Glomerular endothelial cell (primary cell): ENCODE results near the gene RASL11A. TPM values are rescaled to one million over a fixed set of nuclear protein-coding genes. Genes with fewer than 3 reads are reported as not detected.
A peak's percentile ranks its signal among the peaks of the same experiment; 100 is the strongest.
"Not testable (repeated sequence)": the region's sequence is repeated elsewhere in the genome, so short reads cannot be mapped to it uniquely, and the experiment has no call there.

Experiments
- DNase-seq: peaks from one replicate; pipeline ENCODE4 v3.0.0-alpha.2; 2011; ENCODE audit warnings: low read depth, low spot score; ENCODE audit errors: extremely low read depth
- total RNA-seq: library from RNA; depleted of rRNA; stranded (reverse); fragments of >200 nt; gene quantifications from 2 replicates; pipeline ENCODE4 v1.2.3, GENCODE V29; 2015

The RASL11A gene
- total RNA-seq = 2.1 and 5.4 TPM in 2 replicates

- no peak for DNase-seq
Observed at GRCh38 chr13:27270594-27271520, at the start of gene RASL11A. Gene RASL11A, plus strand, starts transcription at chr13:27270830. Its CDS starts 115 bp downstream, at chr13:27270945.

GRCh38 chr13:27222100-27222499 lies 48.5 kb upstream of the RASL11A start:
- DNase-seq = not testable (repeated sequence)

GRCh38 chr13:27226991-27227390 lies 43.6 kb upstream of the RASL11A start:
- no peak for DNase-seq

GRCh38 chr13:27228131-27228530 lies 42.5 kb upstream of the RASL11A start:
- DNase-seq = no peak

GRCh38 chr13:27229642-27230041 lies 41.0 kb upstream of the RASL11A start:
- DNase-seq = no peak

GRCh38 chr13:27233964-27234363 lies 36.7 kb upstream of the RASL11A start:
- DNase-seq = no peak

- no peak for DNase-seq
Observed at GRCh38 chr13:27236478-27236877, 34.2 kb upstream of the RASL11A start.

GRCh38 chr13:27242702-27243101 lies 27.9 kb upstream of the RASL11A start:
- no peak for DNase-seq

- no peak for DNase-seq
Observed at GRCh38 chr13:27245610-27246009, 25.0 kb upstream of the RASL11A start.

GRCh38 chr13:27250833-27251165 lies 19.8 kb upstream of the RASL11A start:
- no peak for DNase-seq

- DNase-seq = peak; percentile 91
Observed at GRCh38 chr13:27251166-27252091, 19.2 kb upstream of the RASL11A start, which contains the start of gene RPL21. Gene RPL21, plus strand, starts transcription at chr13:27251558. Its CDS starts 2,219 bp downstream, at chr13:27253777.

- no peak for DNase-seq
Observed at GRCh38 chr13:27252467-27252866, 18.2 kb upstream of the RASL11A start.

GRCh38 chr13:27257233-27257568 lies 13.4 kb upstream of the RASL11A start:
- no peak for DNase-seq

GRCh38 chr13:27257648-27258253 lies 12.9 kb upstream of the RASL11A start:
- no peak for DNase-seq

- no peak for DNase-seq
Observed at GRCh38 chr13:27258637-27259386, 11.8 kb upstream of the RASL11A start.

GRCh38 chr13:27259831-27260230 lies 10.8 kb upstream of the RASL11A start:
- DNase-seq = no peak

- no peak for DNase-seq
Observed at GRCh38 chr13:27261396-27261795, 9.2 kb upstream of the RASL11A start.

- DNase-seq = no peak
Observed at GRCh38 chr13:27263438-27263837, 7.2 kb upstream of the RASL11A start.

- no peak for DNase-seq
Observed at GRCh38 chr13:27264181-27264580, 6.4 kb upstream of the RASL11A start.

GRCh38 chr13:27264648-27265047 lies 6.0 kb upstream of the RASL11A start:
- DNase-seq = no peak
